Fibroblast of lung (primary cell): Measurements from ENCODE around the gene CACNG7.

ENCODE experiments used
- EZH2 ChIP-seq: IDR thresholded peaks from 2 replicates; pipeline ENCODE4 v1.5.1; 2012; ENCODE audit warnings: low read length, control low read depth, mild to moderate bottlenecking; ENCODE audit errors: missing control alignments
- TF ChIP-seq, protein P1 (sequence below), 2 donors: IDR thresholded peaks in 1 of 2; conservative IDR thresholded peaks in 1 of 2; 1 replicate in 1 of 2; 2 replicates in 1 of 2; pipeline ENCODE4 v1.5.1; 2011 to 2012; ENCODE audit warnings: low read length in 2 of 2, control low read depth in 1 of 2, inconsistent platforms in 1 of 2, low read depth in 1 of 2, mild to moderate bottlenecking in 1 of 2

DNA sequence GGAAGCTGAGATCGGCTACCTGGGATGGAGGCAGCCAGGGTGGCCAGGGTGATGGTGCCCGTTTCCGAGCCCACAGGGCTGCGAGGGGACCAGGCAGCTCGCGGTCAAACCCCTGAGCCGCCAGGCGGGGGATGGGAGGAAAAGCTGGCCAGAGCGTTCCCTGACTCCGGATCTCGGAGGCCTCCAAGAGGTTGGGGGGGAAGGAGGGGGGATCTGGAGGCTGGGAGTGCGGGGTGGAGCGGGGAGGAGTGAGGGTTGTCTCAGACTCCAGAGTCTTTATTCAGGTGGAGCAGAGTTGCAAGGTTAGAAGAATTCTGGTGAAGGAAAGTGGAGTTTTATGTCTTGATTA is 1.1 kb downstream of the CACNG7 start:
- TF ChIP-seq, protein P1, sequence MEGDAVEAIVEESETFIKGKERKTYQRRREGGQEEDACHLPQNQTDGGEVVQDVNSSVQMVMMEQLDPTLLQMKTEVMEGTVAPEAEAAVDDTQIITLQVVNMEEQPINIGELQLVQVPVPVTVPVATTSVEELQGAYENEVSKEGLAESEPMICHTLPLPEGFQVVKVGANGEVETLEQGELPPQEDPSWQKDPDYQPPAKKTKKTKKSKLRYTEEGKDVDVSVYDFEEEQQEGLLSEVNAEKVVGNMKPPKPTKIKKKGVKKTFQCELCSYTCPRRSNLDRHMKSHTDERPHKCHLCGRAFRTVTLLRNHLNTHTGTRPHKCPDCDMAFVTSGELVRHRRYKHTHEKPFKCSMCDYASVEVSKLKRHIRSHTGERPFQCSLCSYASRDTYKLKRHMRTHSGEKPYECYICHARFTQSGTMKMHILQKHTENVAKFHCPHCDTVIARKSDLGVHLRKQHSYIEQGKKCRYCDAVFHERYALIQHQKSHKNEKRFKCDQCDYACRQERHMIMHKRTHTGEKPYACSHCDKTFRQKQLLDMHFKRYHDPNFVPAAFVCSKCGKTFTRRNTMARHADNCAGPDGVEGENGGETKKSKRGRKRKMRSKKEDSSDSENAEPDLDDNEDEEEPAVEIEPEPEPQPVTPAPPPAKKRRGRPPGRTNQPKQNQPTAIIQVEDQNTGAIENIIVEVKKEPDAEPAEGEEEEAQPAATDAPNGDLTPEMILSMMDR (conservative IDR thresholded peaks at IDR 0.05 in 1 of 2, IDR thresholded peaks at IDR 0.05 in 1 of 2; ENCODE audit: low read depth in 1 of 2, low read length in 2 of 2) = no peak
- TF ChIP-seq EZH2 = no peak
